GM19239 (cell line): ENCODE data around the gene SBF1.
"Not testable (repeated sequence)": the region's sequence is repeated elsewhere in the genome, so short reads cannot be mapped to it uniquely, and the experiment has no call there.

ENCODE experiments used
- DNase-seq: peaks from one replicate; pipeline ENCODE4 v3.0.0; 2011; ENCODE audit warnings: low spot score; ENCODE audit not compliant: insufficient read length
- FAIRE-seq: peaks from 2 replicates; lab custom pipeline; 2011; peaks lifted over from hg19 to GRCh38; lab: Jason Lieb, UNC

The SBF1 gene

GRCh38 chr22:50408954-50409353 lies 65.9 kb downstream of the SBF1 start:
- not testable (repeated sequence) for FAIRE-seq, DNase-seq

- DNase-seq: no peak
Observed at GRCh38 chr22:50408311-50408710, 66.5 kb downstream of the SBF1 start.

GRCh38 chr22:50406416-50407170 lies 68.2 kb downstream of the SBF1 start:
- DNase-seq: no peak
- FAIRE-seq: no peak

More at GRCh38 chr22:50408311-50408710, 66.5 kb downstream of the SBF1 start:
- no peak for FAIRE-seq

- FAIRE-seq: no peak
- no peak for DNase-seq
Observed at GRCh38 chr22:50403701-50404101, 71.1 kb downstream of the SBF1 start.

- FAIRE-seq (no peak), DNase-seq (no peak)
Observed at GRCh38 chr22:50401907-50402306, 72.9 kb downstream of the SBF1 start.

- FAIRE-seq (no peak), DNase-seq (no peak)
Observed at GRCh38 chr22:50400931-50401330, 73.9 kb downstream of the SBF1 start.

- DNase-seq: no peak
- FAIRE-seq: no peak
Observed at GRCh38 chr22:50400406-50400805, 74.4 kb downstream of the SBF1 start.

- DNase-seq (peak; percentile 28), FAIRE-seq (no peak)
Observed at GRCh38 chr22:50399751-50400331, 75.0 kb downstream of the SBF1 start.

- FAIRE-seq (no peak), DNase-seq (no peak)
Observed at GRCh38 chr22:50398831-50399648, 75.8 kb downstream of the SBF1 start.

- not testable (repeated sequence) for FAIRE-seq, DNase-seq
Observed at GRCh38 chr22:50397371-50398060, 77.3 kb downstream of the SBF1 start.

- DNase-seq (no peak), FAIRE-seq (no peak)
Observed at GRCh38 chr22:50396751-50397370, 78.0 kb downstream of the SBF1 start.
